KG1 (cell line): ENCODE data around the gene UCHL5.
A peak's percentile ranks its signal among the peaks of the same experiment; 100 is the strongest.
"Not testable (repeated sequence)": the region's sequence is repeated elsewhere in the genome, so short reads cannot be mapped to it uniquely, and the experiment has no call there.

ENCODE experiments used
- DNase-seq: peaks from one replicate; lab custom pipeline; 2025; lab: John Stamatoyannopoulos, UW

The UCHL5 gene

DNA sequence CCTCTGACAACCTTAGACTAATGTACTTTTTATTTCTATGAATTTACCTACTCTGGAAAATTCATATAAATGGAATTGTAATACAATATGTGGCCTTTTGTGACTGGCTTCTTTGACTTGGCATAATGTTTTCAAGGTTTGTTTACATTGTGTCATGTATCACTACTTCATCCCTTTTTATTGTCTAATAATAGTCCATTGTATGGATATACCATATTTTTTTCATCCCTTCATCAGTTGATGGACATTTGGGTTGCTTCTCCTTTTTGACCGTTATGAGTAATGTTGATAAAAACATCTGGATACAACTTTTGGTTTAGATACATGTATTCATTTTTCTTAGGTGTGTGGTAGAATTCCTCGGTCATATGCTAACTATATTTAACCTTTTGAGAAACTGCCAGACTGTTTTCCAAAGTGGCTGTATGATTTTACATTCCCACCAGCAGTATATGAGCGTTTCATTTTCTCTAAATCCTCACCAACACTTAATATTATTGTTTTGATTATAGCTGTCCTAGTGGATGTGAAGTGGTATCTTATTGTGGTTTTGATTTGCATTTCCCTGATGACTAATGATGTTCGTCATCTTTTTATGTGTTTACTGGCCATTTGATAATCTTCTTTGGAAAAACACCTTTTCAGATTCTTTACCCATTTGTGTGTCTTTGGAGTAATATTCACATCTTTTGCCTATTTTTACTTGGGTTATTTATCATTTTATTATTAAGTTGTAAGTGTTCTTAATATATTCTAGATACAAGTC is 3.7 kb upstream of the UCHL5 start:
- no peak for DNase-seq

DNA sequence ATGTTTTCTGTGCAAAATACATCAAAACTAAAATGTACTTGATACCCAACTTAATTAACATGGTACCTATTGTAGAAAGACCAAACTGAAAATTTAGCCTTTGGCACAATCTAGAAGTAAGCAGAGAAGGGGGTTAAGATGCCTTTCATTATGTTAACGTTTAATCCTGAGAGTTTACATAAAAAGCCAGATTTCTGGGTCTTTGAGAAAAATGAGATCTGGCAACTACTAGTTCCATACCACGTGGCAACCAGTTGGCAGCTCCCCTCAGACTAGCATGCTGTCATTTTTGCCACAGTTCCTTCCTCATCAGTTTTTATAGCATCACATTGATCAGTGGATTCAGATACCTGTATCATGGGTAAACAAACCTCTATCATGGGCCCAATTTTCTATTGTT is 1.8 kb upstream of the UCHL5 start:
- DNase-seq = no peak

DNA sequence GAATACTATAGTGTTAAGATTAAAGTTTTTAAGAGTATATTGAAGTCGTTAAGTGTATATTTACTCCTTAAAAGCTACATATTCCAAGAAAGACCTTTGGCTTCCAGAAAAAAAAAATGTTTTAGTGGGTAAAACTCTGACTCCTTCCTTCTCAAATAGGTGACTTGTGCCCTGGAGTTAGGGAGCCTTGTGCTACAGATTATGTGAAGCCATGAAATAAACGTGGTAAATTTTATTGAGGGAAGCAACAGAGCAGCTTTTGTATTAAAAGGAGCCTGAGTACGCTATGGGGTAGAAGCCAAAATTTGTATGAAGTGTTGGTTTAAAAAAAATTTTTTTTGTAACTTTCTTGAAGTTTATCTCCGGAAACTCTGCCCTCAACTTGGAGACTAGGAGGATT is 1.2 kb upstream of the UCHL5 start:
- no peak for DNase-seq

DNA sequence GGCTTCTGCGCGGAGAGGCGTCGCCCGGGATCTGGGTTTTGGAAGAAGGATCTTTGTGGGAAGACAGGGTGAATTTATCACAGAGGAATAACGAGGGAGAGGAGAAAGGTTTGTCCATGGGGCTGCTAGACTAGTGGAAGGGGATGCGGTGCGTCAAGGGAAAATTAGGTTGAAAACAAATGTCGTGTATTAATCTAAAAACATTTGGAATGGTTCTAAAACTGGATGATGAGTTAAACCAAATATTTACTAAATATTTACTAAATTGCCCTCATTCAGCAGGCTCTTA is 899 bp upstream of the UCHL5 start:
- DNase-seq = no peak

DNA sequence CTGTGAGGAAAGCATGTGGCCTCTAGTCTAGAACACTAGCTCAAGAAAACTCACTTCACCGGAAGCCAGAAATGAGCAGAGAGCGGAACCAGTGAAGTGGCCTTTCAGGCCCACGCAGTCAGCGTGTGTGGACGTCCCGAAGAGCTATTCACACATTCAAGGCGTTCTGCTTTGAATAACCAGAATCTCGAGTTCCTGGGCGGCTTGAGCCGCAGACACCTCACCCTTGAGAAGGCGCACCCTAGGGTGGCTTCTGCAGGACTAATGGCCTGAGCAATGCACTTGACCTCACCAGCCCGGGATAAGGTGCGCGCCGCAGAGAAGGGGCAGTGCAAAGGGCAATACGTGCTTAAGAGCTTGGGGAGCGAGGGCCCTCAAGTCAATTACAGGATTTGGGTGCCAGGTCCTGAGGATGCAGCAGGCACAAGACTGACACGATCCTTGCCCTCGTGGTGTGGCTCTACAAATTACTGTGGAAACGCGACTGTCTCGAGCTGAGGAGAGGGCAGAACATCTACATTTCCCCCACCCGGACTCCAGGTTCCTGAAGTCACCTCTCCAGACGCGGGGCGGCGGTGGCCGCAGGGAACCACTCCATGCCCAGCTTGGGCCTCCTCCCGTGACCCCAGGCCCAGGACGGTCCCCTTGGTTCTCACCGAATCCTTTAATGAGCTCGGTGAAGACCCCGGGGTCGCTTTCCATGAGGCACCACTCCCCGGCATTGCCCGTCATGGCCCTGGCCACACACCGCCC is 455 bp downstream of the UCHL5 start:
- DNase-seq = peak; percentile 49

DNA sequence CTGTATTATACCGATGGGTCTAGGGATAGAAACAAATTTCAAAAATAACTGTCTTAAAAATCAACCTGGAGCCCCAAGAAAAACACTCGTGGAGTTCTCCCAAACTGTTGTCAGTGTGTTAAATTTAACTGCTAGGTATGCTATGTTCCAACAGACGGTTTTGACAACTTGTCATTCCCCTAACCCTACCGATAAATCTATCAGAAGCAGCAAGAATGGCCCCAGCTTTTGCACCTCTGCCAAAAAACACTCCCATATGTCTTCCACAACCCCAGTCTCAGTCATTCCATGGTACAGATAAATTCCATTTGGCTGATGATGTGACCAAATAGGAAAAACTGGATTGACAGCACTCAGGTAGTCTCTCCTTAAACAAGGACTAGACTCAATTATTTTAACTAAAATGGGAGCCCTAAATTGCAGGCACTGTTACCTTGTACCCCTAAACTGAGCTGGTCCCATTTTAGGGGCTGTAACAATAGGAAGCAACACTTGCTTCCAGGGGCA is 4.9 kb downstream of the UCHL5 start:
- DNase-seq = no peak

DNA sequence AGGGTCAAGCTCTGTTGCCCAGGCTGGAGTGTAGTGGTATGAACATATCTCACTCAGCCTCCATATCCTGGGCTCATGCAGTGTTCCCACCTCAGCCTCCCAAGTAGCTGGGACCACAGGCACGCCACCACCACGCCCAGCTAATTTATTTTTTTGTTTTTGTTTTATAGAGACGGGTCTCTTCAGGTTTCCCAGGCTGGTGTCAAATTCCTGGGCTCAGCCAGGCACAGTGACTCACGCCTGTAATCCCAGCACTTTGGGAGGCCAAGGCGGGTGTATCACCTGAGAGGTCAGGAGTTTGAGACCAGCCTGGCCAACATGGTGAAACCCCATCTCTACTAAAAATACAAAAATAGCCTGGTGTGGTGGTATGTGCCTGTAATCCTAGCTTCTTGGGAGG is 10.2 kb downstream of the UCHL5 start:
- not testable (repeated sequence) for DNase-seq

DNA sequence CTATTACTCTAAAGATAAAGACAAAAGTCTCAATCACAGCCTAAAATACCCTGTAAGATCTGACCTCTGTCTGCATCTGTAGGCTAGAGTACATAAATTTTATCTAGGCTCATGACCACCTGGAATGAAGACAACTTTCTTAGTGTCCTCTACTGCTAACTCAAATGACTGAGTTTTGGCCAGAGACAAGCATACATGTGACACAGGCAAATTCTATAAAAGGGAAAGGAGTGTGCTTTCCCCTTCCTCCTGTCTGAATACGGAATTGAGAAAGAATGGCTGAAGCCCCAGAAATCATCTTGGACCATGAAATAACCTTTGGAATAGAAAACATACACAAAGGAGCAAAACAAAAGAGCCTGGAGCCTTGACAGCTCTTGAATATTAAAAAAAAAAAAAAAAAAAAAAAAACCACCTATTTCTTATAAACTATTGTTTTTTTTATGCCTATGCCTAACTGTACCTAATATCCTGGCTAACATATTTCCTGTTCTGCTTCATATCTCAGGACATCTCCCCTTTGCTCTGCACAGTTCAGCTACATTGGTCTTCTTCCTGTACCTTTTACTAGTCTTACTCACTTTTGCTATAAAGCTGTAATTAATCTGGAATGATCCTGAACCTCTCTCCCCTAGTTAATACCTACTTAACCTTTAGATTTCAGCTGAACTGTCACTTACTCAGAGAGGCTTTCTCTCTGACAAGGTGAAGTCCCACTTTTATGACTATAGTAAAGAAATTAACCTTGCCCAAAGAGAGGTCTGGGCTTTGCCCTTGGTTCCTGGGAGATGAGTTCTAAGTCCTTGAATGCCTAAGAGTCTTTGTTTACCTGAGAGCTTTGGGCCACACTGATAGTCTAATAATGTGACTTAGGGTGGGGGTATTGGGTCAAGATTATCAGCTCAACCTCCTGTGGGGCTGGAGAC is 16.1 kb downstream of the UCHL5 start:
- DNase-seq = no peak

DNA sequence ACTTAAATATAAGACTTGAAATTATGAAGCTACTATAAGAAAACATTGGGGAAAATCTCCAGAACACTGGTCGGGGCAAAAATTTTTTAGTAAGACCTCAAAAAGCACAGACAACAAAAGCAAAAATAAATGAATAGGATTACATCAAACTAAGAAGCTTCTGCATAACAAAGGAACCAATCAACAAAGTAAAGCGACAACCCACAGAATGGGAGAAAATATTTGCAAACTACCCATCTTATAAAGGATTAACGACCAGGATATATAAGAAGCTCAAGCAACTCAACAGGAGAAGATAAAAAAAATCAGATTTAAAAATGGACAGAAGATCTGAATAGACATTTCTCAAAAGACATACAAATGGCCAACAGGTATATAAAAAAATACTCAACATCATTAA is 19.1 kb downstream of the UCHL5 start:
- no peak for DNase-seq

DNA sequence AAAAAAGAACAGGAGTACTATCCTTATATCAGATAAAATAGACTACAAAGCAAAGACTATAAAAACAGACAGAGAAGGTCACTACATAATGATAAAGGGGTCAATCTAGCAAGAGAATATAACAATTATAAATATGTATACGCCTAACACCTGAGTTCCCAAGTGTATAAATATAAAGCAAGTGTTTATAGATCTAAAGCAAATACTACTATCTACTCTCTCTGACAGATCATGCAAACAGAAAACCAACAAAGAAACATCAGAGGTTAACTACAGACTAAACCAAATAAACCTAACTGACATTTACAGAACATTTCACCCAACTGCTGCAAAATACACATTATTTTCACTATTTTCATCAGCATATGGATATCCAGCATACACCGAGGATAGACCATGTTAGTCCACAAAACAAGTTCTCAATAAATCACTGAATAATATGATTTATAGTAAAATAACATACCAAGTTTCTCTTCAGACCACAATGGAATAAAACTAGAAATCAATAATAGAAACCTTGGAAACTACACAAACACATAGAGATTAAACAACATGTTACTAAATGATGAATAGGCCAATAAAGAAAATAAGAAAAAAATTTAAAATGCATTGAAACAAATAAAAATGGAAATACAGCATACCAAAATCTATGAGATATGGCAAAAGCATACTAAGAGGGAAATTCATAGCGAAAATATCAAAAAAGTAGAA is 22.7 kb downstream of the UCHL5 start:
- no peak for DNase-seq

DNA sequence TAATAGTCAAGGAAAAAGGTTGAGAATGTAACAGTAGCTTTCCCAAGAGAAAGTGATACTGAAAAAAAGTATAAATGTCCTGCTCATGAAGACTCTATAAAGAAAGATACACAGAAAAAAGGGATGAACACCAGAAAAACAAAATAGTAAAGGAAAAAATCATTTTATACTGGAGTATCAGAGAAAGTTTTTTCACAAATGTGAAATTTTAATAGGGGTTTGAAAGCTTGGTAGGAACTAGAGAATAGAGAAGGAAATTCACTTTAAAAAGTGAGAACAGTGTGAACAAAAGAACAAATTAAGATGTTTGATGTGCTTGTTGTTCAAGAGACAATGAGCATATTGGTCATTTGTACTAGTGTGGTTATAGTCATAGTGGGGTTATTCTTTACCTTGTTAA is 25.6 kb downstream of the UCHL5 start:
- no peak for DNase-seq

DNA sequence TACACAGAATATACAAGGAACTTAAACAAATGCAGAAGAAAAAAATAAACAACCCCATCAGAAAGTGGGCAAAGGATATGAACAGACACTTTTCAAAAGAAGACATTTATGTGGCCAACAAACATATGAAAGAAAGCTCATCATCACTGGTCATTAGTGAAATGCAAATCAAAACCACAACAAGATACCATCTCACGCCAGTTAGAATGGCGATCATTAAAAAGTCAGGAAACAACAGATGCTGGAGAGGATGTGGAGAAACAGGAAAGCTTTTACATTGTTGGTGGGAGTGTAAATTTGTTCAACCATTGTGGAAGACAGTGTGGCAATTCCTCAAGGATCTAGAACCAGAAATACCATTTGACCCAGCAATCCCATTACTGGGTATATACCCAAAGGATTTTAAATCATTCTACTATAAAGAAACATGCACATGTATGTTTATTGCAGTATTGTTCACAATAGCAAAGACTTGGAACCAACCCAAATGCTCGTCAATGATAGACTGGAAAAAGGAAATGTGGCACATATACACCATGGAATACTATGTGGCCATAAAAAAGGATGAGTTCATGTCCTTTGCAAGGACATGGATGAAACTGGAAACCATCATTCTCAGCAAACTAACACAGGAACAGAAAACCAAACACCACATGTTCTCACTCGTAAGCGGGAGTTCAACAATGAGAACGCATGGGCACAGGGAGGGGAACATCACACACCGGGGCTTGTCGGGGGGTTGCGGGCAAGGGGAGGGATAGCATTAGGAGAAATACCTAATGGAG is 26.3 kb downstream of the UCHL5 start:
- not testable (repeated sequence) for DNase-seq

DNA sequence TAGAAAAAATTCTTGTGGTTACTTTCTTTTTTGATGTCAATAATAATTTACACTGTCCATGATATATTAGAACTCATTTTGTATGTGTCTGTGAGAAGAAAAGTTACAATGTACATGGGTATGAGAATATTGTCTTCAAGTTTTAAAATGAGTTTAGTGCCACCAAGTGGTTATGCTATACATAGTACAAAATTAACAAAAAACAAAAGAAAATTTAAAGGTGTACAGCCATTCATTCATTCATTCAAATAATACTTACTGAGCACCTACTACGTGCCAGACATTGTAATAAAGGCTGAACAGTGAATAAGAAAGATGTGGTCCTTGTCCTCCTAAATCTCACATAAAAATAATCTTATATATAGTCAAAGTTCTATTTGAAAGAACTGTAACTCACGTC is 27.7 kb downstream of the UCHL5 start:
- DNase-seq = no peak

DNA sequence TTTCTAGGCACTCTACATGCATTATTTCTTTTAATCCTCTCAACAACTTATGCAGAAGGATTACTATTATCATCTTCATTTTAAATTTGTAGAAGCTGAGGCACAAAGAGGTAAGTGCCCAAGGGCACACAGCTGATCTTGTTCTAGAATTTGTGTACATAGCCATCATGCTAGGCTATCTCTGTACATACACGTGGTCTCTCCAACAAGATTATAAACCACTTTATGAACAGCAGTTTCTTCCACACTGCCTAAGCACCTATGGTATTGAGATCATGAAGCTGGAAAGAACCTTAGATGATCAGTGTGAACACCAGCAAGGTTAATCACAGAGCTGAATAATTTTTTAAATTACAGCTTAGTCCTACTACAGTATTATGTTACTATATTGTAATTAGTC is 28.9 kb downstream of the UCHL5 start:
- no peak for DNase-seq

DNA sequence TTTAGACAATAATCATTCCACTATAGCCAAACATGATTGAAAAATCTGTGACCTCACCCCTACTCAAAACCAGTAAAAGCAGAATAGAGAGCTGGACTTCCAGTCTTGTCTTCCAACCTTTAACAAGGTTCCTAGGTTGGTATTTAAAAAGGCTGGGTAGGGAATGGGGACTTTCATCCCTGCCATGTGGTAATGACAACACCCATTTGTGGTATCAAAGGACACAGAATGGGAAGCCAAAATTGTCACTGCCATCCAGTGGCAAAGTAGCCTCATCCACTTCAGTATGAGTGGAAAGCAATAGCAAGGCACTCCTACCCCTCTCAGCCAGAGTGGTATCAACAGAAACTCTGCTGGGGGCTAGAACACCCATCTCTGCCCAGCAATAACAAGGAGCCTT is 33.9 kb downstream of the UCHL5 start:
- no peak for DNase-seq

DNA sequence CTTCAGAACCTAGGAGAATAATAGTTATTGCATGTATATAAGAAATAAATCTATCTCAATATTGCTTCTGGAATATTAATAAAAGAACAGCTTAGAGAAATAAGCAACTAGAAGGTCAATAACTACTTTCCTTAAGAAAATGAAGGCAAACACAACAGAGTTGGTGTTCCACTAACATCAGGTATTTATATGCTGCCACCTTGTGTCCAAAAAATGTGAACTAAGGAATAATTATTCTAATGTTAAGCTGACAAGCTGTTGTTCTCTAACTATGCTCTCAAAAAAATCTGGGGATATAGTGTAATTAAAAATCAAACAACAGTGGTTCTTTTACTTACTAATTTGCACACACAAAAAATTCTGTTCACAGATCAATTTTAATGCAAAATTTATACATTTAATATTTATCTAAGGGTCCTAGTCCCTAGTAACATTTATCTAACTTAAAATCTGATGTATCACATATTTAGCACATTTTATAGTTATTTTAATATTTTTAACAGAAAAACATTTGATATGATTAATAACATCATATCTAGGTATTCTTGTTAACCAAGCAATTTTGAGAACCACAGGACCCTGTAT is 39.6 kb downstream of the UCHL5 start:
- peak; percentile 12 for DNase-seq

DNA sequence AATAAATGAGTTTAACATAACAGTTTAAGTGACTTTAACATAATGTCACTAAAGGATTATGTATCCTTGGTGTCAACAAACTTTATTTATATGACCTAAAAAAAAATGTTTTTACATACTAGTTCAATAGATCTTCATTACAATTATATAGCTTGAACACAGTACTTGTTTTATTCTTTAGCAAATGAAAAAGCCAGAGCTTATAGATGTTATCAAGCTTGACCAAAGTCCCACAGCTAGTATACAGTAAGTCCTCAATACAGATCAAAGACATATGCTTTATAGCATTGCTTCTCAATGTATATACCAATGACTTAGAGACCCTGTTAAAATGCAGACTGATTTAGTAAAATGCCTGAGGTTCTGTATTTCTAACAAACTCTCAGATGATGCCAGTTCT is 42.4 kb downstream of the UCHL5 start:
- DNase-seq = no peak

DNA sequence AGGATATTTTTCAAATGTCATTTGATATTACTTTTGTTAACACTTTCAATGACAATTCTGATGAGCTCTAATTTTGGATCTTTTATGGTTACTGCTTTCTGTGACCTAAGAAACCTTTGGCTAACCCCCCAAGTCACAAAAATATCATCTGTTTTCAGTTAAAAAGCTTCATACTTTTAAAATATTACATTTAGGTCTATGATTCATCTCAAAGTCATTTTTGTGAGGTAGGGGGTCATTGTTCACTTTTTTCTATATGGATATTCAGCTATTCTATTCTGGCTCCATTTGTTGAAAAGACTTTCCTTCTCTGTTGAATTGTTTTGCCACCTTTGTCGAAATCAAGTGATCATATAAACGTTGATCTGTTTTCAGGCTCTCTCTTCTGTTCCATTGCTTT is 44.8 kb downstream of the UCHL5 start:
- DNase-seq = no peak

DNA sequence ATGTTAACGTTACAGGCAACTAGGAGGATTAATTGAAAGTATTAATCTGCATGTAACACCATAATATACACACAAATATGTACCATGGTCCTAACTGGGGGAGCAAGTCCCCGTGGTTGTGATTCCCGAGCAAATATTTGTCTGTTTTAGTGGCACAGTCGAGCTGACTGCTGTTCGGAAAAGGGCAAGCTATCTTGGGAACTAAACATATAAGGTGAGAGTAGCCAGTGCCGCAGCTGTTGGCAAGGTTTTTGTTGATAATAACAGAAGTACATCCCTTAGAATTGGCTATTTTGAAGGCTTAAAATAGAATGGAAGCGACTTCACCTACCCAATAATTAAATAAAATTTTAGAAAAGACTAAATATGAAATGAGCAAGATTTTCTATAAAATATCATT is 45.5 kb downstream of the UCHL5 start:
- DNase-seq = no peak

DNA sequence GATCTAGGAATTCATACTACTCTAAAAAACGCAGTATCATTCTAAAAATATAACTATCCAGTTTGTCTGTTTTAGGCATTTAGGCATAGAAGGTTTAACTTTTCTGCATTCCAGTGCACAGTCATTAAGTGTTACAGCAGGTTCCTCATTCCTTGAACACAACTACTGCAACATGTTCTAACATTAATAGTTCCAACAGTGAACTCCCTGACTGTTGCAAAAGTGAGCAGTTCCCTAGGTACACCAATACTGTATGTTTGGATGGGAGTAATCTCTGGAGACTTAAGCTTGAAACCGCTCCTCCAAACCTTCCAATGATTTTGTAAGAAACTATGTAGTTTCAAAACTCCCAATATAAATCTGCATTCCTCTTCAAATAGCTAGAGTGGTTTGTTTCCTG is 46.2 kb downstream of the UCHL5 start:
- DNase-seq = no peak

DNA sequence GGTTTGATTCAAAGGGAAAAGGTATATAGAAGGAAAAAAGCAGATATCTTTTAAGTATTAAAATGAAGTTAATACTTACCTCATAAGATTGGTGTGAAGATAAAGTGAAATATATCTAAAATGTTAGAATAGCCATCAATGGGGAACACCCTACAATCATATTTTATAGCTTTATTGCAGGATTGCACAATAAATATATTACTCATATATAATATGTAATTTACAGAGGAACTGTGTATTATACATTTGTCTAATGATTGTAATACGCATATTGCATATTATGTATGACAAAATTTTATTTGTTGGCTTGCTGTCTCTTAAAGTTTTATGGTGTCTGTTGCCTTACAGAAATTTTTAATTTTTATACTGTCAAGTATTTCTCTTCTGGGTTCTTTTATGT is 47.8 kb downstream of the UCHL5 start:
- no peak for DNase-seq
